Measurements from ENCODE around the gene ZSCAN5B.
"Not testable (repeated sequence)": the region's sequence is repeated elsewhere in the genome, so short reads cannot be mapped to it uniquely, and the experiment has no call there.

Gene ZSCAN5B, protein sequence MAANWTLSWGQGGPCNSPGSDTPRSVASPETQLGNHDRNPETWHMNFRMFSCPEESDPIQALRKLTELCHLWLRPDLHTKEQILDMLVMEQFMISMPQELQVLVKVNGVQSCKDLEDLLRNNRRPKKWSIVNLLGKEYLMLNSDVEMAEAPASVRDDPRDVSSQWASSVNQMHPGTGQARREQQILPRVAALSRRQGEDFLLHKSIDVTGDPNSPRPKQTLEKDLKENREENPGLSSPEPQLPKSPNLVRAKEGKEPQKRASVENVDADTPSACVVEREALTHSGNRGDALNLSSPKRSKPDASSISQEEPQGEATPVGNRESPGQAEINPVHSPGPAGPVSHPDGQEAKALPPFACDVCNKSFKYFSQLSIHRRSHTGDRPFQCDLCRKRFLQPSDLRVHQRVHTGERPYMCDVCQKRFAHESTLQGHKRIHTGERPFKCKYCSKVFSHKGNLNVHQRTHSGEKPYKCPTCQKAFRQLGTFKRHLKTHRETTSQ

DNA sequence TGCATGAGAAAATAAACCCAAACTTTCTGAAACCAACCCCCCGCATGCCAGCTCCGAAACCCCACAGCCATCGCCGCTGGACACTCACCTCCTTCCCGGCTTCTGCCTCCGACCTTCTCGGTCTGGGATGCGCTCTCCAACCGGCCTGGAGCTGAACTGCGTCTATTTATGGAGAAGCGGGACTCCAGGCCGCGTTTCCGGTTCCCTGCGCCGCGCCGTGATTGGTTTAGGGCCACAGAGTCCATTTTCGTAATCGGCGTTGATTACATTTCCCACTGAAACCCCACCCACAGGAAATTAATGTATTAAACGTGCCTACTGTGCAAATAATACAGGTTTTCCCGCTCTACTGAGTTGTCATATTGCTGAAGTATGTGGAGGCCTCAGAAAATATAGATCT is at the start of gene ZSCAN5B:
TSS of gene ZSCAN5B (minus strand) at position 138 of the 400 bp plus-strand sequence. CDS start 4,731 bp downstream, outside the sequence.
- in situ Hi-C loops (cut with HindIII; ENCODE audit: low pct_unique_long_range_greater_than_20kb, low sequenced_read_pairs); DNase-seq (ENCODE audit: low read depth in 1 of 2, low spot score in 1 of 2): not testable (repeated sequence)

DNA sequence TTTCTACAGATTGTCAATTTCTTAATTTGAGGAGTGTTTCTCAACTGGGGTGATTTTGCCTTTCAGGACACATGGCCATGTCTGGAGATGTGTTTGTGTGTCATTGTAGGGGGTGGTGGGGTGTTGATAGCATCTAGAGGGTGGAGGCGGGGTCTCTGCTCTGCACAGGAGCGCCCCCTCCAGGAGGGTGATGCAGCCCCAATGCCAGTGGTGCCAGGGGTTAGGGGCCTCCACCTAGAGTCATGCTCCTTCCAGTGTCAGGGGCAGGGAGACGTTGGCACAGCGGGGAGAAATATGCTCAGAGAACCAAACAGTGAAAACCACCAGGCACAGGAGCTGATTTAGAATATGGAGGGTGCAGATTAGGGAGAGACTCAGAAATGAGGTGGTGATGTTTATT is 48.2 kb upstream of the ZSCAN5B start:
- DNase-seq (ENCODE audit: low read depth in 1 of 2, low spot score in 1 of 2); in situ Hi-C loops (cut with HindIII; ENCODE audit: low pct_unique_long_range_greater_than_20kb, low sequenced_read_pairs): not testable (repeated sequence)

DNA sequence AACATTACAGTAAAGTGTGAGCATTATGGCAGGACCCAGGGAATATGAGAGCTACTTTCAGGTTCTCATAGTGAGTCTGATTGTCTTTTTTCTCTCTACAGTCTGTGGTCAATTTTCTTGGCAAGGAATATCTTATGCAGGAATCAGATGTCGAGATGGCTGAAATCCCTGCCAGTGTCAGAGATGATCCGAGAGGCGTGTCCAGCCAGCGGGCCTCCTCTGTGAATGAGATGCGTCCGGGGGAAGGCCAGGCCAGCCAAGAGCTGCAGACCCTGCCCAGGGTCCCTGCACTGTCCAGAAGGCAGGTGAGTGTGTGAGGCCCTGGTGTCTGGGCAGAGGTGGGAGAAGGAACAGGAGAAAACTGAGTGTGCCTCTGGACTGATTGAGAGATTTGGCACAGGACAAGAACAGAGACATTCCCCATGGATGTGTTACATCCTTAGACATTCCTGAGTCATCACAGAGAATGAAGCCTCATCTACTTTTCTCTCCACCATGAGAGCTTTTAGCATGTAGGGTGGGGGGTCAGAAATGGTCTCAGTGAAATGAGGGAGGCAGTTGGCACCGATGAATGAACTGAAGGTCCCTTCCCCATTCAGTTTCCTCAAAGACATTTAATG is 47.6 kb upstream of the ZSCAN5B start:
- DNase-seq (ENCODE audit: low read depth in 1 of 2, low spot score in 1 of 2) = no peak
- TF ChIP-seq JUND (IDR thresholded peaks at IDR 0.05; ENCODE audit: low read depth) = no peak
- in situ Hi-C loops (cut with HindIII; ENCODE audit: low pct_unique_long_range_greater_than_20kb, low sequenced_read_pairs) = no loop called here

DNA sequence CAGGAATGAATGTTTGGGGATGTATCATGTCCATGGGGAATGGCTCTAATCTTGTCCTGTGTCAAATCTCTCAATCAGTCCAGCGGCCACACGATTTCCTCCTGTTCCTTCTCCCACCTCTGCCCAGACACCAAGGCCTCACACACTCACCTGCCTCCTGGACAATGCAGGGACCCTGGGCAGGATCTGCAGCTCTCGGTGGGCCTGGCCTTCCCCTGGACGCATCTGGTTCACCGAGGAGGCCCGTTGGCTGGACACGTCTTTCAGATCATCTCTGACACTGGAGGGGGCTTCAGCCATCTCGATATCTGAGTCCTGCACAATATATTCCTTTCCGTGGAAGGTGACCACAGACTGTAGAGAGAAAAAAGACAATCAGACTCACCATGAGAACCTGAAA is 25.9 kb upstream of the ZSCAN5B start:
- TF ChIP-seq JUND (IDR thresholded peaks at IDR 0.05; ENCODE audit: low read depth) = no peak
- in situ Hi-C loops (cut with HindIII; ENCODE audit: low pct_unique_long_range_greater_than_20kb, low sequenced_read_pairs) = no loop called here
- DNase-seq (ENCODE audit: low read depth in 1 of 2, low spot score in 1 of 2) = no peak

DNA sequence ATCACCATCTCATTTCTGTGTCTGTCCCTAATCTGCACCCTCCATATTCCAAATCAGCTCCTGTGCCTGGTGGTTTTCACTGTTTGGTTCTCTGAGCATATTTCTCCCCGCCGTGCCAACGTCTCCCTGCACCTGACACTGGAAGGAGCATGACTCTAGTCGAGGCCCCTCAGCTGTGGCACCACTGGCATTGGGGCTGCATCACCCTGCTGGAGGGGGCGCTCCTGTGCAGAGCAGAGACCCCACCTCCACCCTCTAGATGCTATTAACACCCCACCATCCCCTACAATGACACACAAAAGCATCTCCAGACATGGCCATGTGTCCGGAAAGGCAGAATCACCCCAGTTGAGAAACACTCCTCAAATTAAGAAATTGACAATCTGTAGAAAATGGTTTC is 25.3 kb upstream of the ZSCAN5B start:
- no peak for TF ChIP-seq JUND (IDR thresholded peaks at IDR 0.05; ENCODE audit: low read depth)
- no peak for DNase-seq (ENCODE audit: low read depth in 1 of 2, low spot score in 1 of 2)
- in situ Hi-C loops (cut with HindIII; ENCODE audit: low pct_unique_long_range_greater_than_20kb, low sequenced_read_pairs) = no loop called here

DNA sequence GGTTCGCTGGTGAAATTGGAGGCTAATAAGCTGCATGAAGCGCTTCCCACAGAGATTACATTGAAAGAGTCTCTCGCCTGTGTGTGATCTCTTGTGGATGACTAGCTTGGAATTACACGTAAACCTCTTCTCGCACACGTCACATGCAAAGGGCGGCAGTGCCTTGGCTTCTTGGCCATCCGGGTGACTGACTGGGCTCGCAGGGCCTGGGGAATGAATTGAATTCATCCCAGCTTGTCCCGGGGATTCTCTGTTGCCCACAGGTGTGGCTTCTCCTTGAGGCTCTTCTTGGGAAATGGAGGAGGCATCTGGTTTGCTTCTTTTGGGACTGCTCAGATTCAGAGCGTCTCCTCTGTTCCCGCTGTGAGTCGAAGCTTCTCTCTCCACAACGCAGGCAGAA is 24.3 kb upstream of the ZSCAN5B start:
- no peak for DNase-seq (ENCODE audit: low read depth in 1 of 2, low spot score in 1 of 2)
- TF ChIP-seq JUND (IDR thresholded peaks at IDR 0.05; ENCODE audit: low read depth) = no peak
- in situ Hi-C loops (cut with HindIII; ENCODE audit: low pct_unique_long_range_greater_than_20kb, low sequenced_read_pairs) = no loop called here

DNA sequence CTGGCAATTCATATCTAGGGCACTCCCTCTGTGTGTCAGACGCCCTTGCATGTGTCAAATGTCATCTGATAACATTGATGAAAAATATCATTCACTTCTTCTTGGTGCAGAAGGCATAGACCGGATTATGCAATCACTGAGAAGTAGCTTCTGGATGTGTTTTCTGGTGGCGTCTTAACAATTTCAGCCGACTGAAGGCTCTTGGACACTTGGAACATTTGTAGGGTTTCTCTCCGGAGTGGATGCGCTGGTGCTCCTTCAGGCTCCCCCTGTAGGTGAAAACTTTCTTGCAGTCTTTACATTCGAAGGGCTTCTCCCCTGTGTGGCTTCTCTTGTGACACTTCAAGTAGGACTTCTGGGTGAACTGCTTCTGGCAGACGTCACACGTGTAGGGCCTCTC is 23.9 kb upstream of the ZSCAN5B start:
- in situ Hi-C loops (cut with HindIII; ENCODE audit: low pct_unique_long_range_greater_than_20kb, low sequenced_read_pairs) = not testable (repeated sequence)
- DNase-seq (ENCODE audit: low read depth in 1 of 2, low spot score in 1 of 2) = peak in 1 of 2 experiments; percentile 45

DNA sequence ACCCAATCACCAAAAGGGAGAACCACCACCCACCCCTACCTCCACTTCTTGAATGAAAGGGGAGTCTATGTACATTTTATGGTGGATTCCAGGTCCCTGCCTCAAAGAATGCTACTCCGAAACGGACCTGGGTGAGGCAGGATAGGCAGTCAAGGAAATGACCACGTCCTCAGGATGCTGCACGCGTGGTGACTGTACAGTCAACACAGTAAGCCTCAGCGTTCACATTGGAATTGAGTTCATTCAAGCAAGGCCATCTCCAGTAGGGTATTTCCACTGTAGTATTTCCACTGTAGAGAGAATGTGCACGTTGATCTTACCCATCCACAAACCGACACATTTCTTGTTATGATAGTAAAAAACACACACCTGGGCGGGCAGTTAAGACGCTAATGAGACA is 21.4 kb upstream of the ZSCAN5B start:
- no peak for DNase-seq (ENCODE audit: low read depth in 1 of 2, low spot score in 1 of 2)
- TF ChIP-seq JUND (IDR thresholded peaks at IDR 0.05; ENCODE audit: low read depth) = no peak
- in situ Hi-C loops (cut with HindIII; ENCODE audit: low pct_unique_long_range_greater_than_20kb, low sequenced_read_pairs) = no loop called here

DNA sequence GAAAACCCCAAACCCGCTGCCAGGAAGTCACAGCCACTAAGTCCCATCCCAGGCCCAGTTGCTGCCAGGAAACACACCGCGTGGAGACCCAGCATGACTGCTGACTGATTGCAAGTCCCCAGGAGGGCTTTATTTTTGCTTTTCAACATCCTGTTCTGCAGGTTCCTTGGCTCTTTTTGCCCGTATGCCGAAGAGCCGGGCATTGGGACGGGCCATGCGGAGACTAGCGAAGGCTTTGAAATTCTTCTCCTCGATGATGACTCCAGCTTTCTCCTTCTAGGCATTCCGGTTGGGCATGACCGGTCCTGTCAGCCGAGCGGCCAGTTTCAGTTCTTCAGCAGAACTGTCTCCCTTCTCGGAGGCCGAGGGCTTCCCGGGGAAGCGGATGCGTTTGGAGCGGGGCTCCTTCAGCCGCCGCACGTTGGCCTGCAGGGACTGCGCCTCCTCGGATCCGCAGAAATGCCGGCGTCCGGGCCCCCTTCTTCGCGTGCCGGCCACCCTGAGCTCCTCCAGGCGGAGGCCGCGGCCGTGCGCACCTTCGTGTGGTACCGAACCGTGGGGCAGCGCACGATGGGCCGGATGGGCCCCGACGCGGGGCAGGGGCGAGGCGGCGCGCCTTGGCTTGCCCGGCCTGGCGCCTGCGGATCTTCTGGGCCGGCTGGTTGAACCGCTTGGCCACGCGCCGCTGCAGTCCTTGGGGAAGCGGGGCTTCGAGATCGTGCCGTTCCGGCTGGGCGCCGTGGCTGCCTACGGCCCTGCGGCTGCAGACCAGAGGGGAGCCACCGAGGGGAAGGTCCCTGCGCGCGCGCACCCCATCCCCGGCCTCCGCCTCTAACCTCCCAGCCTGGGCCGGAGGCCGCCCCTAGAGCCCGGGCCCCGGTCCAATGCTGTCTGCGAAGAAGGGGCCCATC is 19.7 kb upstream of the ZSCAN5B start:
- DNase-seq (ENCODE audit: low read depth in 1 of 2, low spot score in 1 of 2) = no peak
- TF ChIP-seq JUND (IDR thresholded peaks at IDR 0.05; ENCODE audit: low read depth) = no peak
- in situ Hi-C loops (cut with HindIII; ENCODE audit: low pct_unique_long_range_greater_than_20kb, low sequenced_read_pairs) = no loop called here

DNA sequence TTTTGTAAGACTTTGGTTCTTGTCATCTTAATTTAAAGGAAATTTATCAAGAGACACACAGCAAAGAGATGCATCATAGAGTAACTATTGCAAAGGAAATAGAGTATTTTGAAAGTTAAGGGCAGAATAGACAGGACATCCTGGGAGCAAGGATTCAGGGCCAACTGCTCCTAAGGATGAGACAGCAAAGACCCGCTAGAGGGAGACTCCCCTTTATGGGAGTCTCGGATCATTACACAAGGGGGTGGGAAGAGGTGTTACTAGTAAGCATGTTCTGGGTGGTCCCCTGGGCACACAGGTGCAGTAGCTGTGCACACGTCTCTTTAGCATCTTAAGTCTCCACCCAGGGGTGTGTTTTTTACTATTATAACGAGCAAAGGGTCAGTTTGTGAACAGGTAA is 14.1 kb upstream of the ZSCAN5B start:
- no peak for TF ChIP-seq JUND (IDR thresholded peaks at IDR 0.05; ENCODE audit: low read depth)
- in situ Hi-C loops (cut with HindIII; ENCODE audit: low pct_unique_long_range_greater_than_20kb, low sequenced_read_pairs) = no loop called here
- no peak for DNase-seq (ENCODE audit: low read depth in 1 of 2, low spot score in 1 of 2)

DNA sequence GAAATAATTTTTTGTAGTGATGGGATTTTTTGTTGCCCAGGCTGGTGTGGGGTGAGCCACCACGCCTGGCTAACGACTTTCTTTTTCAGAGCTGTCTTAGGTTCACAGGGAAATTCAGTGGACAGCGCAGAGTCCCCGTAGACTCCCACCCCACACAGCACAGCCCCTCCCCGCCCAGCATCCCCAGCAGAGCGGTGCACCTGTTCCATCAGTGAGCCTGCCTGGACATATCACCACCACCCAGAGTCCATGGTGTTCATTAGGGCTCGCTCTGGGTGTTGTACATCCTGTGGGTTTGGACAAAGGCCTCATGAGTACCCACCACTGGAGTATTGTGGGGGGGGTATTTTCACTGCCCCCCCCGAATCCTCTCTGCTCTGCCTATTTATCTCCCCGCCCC is 12.5 kb upstream of the ZSCAN5B start:
- in situ Hi-C loops (cut with HindIII; ENCODE audit: low pct_unique_long_range_greater_than_20kb, low sequenced_read_pairs) = not testable (repeated sequence)

DNA sequence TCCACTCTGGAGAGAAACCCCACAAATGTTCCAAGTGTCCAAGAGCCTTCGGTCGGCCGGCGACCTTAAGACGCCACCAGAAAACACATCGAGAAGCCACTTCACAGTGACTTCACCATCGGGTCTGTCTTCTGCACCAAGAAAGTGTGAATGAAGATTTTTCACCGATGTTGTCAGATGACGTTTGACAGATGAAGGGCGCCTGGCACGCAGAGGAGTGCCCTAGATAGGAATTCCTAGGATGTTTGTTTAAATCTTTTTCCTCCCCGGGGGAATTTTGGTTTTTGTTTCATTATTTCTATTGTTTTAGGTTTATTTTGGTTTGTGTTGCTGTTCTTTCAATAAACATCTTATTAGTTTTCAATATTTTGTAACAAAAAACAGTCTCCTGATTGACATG is 11.5 kb upstream of the ZSCAN5B start:
- no peak for DNase-seq (ENCODE audit: low read depth in 1 of 2, low spot score in 1 of 2)
- in situ Hi-C loops (cut with HindIII; ENCODE audit: low pct_unique_long_range_greater_than_20kb, low sequenced_read_pairs) = no loop called here
- no peak for TF ChIP-seq JUND (IDR thresholded peaks at IDR 0.05; ENCODE audit: low read depth)

More for the DNA sequence above, 12.5 kb upstream of the ZSCAN5B start:
- not testable (repeated sequence) for DNase-seq (ENCODE audit: low read depth in 1 of 2, low spot score in 1 of 2)

DNA sequence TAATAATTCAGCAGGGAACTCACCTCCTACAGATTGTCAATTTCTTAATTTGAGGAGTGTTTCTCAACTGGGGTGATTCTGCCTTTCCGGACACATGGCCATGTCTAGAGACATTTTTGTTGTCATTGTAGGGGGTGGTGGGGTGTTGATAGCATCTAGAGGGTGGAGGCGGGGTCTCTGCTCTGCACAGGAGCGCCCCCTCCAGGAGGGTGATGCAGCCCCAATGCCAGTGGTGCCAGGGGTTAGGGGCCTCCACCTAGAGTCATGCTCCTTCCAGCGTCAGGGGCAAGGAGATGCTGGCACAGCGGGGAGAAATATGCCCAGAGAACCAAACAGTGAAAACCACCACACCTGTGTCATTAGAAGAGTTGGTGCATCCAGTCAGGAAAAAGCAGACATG is 10.0 kb upstream of the ZSCAN5B start:
- in situ Hi-C loops (cut with HindIII; ENCODE audit: low pct_unique_long_range_greater_than_20kb, low sequenced_read_pairs); DNase-seq (ENCODE audit: low read depth in 1 of 2, low spot score in 1 of 2): not testable (repeated sequence)
